ENCODE results near the gene SHANK1.

Gene SHANK1

DNA sequence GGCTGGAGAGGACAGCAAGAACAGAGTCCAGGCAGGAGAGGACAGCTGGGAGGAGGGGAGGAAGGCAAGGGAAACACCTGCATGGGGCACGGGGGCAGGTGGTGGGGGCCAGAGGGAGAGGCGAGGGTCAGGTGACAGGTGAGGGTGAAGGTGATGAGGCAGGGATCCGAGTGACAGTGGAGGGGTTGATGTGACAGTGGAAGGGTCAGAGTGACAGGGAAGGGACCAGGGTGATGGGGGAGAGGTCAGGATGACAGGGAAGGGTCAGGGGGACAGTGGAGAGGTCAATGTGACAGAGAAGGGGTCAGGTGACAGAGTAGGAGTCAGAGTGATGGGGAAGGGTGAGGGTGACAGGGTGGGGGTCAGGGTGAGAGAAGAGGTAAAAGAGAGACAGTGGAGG, 41.3 kb downstream of the SHANK1 start:
- H3K27ac ChIP-seq (replicated peaks), result no peak overlapping the region
- no peak overlapping the region for H3K4me3 ChIP-seq (replicated peaks; ENCODE audit: insufficient read depth, low read length)
- TF ChIP-seq SPI1 (IDR thresholded peaks at IDR 0.05; ENCODE audit: borderline replicate concordance, low read depth) (no peak), GABPA (IDR thresholded peaks at IDR 0.05; ENCODE audit: low read depth) (no peak), POLR2AphosphoS5 (IDR thresholded peaks at IDR 0.05; ENCODE audit: low read depth) (no peak)
- TF ChIP-seq, protein P1, sequence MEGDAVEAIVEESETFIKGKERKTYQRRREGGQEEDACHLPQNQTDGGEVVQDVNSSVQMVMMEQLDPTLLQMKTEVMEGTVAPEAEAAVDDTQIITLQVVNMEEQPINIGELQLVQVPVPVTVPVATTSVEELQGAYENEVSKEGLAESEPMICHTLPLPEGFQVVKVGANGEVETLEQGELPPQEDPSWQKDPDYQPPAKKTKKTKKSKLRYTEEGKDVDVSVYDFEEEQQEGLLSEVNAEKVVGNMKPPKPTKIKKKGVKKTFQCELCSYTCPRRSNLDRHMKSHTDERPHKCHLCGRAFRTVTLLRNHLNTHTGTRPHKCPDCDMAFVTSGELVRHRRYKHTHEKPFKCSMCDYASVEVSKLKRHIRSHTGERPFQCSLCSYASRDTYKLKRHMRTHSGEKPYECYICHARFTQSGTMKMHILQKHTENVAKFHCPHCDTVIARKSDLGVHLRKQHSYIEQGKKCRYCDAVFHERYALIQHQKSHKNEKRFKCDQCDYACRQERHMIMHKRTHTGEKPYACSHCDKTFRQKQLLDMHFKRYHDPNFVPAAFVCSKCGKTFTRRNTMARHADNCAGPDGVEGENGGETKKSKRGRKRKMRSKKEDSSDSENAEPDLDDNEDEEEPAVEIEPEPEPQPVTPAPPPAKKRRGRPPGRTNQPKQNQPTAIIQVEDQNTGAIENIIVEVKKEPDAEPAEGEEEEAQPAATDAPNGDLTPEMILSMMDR (IDR thresholded peaks at IDR 0.05; ENCODE audit: insufficient read depth, low read length), result no peak
- TF ChIP-seq, protein P2, sequence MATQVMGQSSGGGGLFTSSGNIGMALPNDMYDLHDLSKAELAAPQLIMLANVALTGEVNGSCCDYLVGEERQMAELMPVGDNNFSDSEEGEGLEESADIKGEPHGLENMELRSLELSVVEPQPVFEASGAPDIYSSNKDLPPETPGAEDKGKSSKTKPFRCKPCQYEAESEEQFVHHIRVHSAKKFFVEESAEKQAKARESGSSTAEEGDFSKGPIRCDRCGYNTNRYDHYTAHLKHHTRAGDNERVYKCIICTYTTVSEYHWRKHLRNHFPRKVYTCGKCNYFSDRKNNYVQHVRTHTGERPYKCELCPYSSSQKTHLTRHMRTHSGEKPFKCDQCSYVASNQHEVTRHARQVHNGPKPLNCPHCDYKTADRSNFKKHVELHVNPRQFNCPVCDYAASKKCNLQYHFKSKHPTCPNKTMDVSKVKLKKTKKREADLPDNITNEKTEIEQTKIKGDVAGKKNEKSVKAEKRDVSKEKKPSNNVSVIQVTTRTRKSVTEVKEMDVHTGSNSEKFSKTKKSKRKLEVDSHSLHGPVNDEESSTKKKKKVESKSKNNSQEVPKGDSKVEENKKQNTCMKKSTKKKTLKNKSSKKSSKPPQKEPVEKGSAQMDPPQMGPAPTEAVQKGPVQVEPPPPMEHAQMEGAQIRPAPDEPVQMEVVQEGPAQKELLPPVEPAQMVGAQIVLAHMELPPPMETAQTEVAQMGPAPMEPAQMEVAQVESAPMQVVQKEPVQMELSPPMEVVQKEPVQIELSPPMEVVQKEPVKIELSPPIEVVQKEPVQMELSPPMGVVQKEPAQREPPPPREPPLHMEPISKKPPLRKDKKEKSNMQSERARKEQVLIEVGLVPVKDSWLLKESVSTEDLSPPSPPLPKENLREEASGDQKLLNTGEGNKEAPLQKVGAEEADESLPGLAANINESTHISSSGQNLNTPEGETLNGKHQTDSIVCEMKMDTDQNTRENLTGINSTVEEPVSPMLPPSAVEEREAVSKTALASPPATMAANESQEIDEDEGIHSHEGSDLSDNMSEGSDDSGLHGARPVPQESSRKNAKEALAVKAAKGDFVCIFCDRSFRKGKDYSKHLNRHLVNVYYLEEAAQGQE (IDR thresholded peaks at IDR 0.05; ENCODE audit: insufficient replicate concordance, low read depth), result no peak
- no peak for DNase-seq (ENCODE audit: low read depth in 1 of 2, low spot score in 1 of 2)
- H3K27me3 ChIP-seq (ENCODE audit: insufficient read depth, poor library complexity, severe bottlenecking), result no peaks in the 10 kb centered on the region

DNA sequence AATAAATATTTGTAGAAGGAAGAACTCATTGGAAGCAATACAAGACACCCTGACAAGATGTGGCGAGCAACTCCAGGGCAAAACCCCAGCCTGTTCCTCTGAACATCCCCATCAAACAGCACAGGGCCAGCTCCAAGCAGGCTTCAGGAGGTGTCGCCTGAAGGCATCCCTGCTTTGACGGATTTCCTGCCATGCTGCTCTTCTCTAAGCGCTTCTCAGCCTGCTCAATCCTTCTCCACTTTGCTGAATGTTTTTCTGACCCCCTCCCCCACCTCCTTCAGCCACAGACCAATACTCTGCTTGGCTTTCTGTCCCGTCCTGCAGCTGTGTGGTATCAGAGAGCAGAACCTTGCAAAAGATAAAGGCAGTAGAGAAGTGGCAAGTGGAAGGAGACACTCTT, 42.0 kb downstream of the SHANK1 start:
- DNase-seq (ENCODE audit: low read depth in 1 of 2, low spot score in 1 of 2), result no peak
- no peak overlapping the region for H3K27ac ChIP-seq (replicated peaks)
- peaks cover 5% of the 10 kb centered on the region for H3K27me3 ChIP-seq (ENCODE audit: insufficient read depth, poor library complexity, severe bottlenecking)
- H3K4me3 ChIP-seq (replicated peaks; ENCODE audit: insufficient read depth, low read length), result no peak overlapping the region
- TF ChIP-seq SPI1 (IDR thresholded peaks at IDR 0.05; ENCODE audit: borderline replicate concordance, low read depth) (no peak), GABPA (IDR thresholded peaks at IDR 0.05; ENCODE audit: low read depth) (no peak), POLR2AphosphoS5 (IDR thresholded peaks at IDR 0.05; ENCODE audit: low read depth) (no peak)
- TF ChIP-seq, protein P1 (IDR thresholded peaks at IDR 0.05; ENCODE audit: insufficient read depth, low read length), result no peak
- TF ChIP-seq, protein P2 (IDR thresholded peaks at IDR 0.05; ENCODE audit: insufficient replicate concordance, low read depth), result no peak

DNA sequence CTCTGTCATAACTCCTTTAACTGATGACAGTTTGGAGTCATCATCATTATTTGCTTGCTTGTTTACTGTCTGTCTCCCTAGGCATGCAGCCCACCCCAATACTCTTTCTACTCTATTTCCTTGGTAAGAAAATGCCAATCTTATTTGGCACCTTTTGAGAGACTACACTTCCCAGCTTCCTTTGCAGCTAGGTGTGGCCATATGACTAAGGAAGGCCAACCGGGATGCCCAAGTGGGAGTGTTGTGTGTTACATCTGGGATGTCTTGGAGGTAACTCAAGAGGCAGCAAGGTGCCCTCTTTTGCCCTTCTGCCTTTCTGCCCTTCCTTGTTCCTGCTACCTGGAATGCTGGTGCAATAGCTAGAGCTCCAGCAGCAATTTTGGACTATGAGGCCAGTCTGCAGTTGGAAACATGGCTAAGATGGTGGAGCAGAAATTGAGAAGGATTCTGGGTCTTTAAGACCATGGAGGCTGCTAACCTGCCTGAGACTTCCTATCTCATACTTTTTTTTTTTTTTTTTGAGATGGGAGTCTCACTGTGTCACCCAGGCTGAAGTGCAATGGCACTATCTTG, 42.9 kb downstream of the SHANK1 start:
- Histone ChIP-seq H3K27me3 (ENCODE audit: insufficient read depth, poor library complexity, severe bottlenecking) (peaks cover 6% of the 10 kb centered on the region), H3K4me3 (replicated peaks; ENCODE audit: insufficient read depth, low read length) (no peak overlapping the region), H3K27ac (replicated peaks) (no peak overlapping the region)
- DNase-seq (ENCODE audit: low read depth in 1 of 2, low spot score in 1 of 2), result no peak
- TF ChIP-seq SPI1 (IDR thresholded peaks at IDR 0.05; ENCODE audit: borderline replicate concordance, low read depth) (no peak), POLR2AphosphoS5 (IDR thresholded peaks at IDR 0.05; ENCODE audit: low read depth) (no peak), GABPA (IDR thresholded peaks at IDR 0.05; ENCODE audit: low read depth) (no peak)
- TF ChIP-seq, protein P1 (IDR thresholded peaks at IDR 0.05; ENCODE audit: insufficient read depth, low read length), result no peak
- TF ChIP-seq, protein P2 (IDR thresholded peaks at IDR 0.05; ENCODE audit: insufficient replicate concordance, low read depth), result no peak

Measured in HL-60 (cell line).